ENCODE data around the gene ARRB1. TPM values are rescaled to one million over a fixed set of nuclear protein-coding genes. Genes with fewer than 3 reads are reported as not detected.

The ARRB1 gene
- total and polyA plus RNA-seq, 2 of the 13 experiments (the other 11 are each of a cell fraction or from before 2014, with no cell fraction given) = 22.5 to 35.7 TPM

GRCh38 chr11:75371949-75372876 lies 20.8 kb upstream of the ARRB1 start (continued):
- no peak for TF ChIP-seq GMEB1 (CRISPR knock-in tag; IDR thresholded peaks at IDR 0.05; ENCODE audit: borderline replicate concordance)
- no peak for TF ChIP-seq SP4 (CRISPR knock-in tag; IDR thresholded peaks at IDR 0.05)
- TF ChIP-seq MLXIP (CRISPR knock-in tag; IDR thresholded peaks at IDR 0.05; ENCODE audit: borderline replicate concordance) = no peak
- TF ChIP-seq SIX4 (CRISPR knock-in tag; IDR thresholded peaks at IDR 0.05) = no peak
- TF ChIP-seq CEBPB (IDR thresholded peaks at IDR 0.05; ENCODE audit: borderline replicate concordance, low read depth, low read length) = no peak
- no peak for TF ChIP-seq PRPF4 (IDR thresholded peaks at IDR 0.05; ENCODE audit: low read depth, low read length, poor library complexity, severe bottlenecking)
- TF ChIP-seq ZNF205 (CRISPR knock-in tag; IDR thresholded peaks at IDR 0.05) = peak; percentile 50; the same call in 1 of the 2 replicates
- TF ChIP-seq HIVEP1 (CRISPR knock-in tag; IDR thresholded peaks at IDR 0.05) = no peak
- no peak for TF ChIP-seq ZNF580 (CRISPR knock-in tag; IDR thresholded peaks at IDR 0.05; ENCODE audit: borderline replicate concordance, low read depth)
- no peak for TF ChIP-seq ZNF431 (CRISPR knock-in tag; IDR thresholded peaks at IDR 0.05; ENCODE audit: borderline replicate concordance, low read depth)
- no peak for TF ChIP-seq AKAP8 (CRISPR knock-in tag; IDR thresholded peaks at IDR 0.05)
- no peak for TF ChIP-seq ZNF24 (IDR thresholded peaks at IDR 0.05)
- no peak for TF ChIP-seq ZMYM3 (CRISPR knock-in tag; IDR thresholded peaks at IDR 0.05)
- TF ChIP-seq ZNF18 (CRISPR knock-in tag; IDR thresholded peaks at IDR 0.05; ENCODE audit: insufficient replicate concordance) = no peak
- TF ChIP-seq TARDBP (CRISPR knock-in tag; IDR thresholded peaks at IDR 0.05) = peak; percentile 41; the same call in 1 of the 2 replicates
- no peak for TF ChIP-seq SMAD9 (CRISPR knock-in tag; IDR thresholded peaks at IDR 0.05)
- no peak for TF ChIP-seq THAP9 (CRISPR knock-in tag; IDR thresholded peaks at IDR 0.05; ENCODE audit: borderline replicate concordance)
